NCI-H2107 treated with DMSO at 0.1 percent for 48 hours (cell line): Measurements from ENCODE around the gene FOXP2.
"Not testable (repeated sequence)": the region's sequence is repeated elsewhere in the genome, so short reads cannot be mapped to it uniquely, and the experiment has no call there.

ENCODE experiments used
- DNase-seq: peaks from one replicate; lab custom pipeline; 2025; ENCODE audit not compliant: unreplicated experiment; lab: John Stamatoyannopoulos, UW

The FOXP2 gene

DNA sequence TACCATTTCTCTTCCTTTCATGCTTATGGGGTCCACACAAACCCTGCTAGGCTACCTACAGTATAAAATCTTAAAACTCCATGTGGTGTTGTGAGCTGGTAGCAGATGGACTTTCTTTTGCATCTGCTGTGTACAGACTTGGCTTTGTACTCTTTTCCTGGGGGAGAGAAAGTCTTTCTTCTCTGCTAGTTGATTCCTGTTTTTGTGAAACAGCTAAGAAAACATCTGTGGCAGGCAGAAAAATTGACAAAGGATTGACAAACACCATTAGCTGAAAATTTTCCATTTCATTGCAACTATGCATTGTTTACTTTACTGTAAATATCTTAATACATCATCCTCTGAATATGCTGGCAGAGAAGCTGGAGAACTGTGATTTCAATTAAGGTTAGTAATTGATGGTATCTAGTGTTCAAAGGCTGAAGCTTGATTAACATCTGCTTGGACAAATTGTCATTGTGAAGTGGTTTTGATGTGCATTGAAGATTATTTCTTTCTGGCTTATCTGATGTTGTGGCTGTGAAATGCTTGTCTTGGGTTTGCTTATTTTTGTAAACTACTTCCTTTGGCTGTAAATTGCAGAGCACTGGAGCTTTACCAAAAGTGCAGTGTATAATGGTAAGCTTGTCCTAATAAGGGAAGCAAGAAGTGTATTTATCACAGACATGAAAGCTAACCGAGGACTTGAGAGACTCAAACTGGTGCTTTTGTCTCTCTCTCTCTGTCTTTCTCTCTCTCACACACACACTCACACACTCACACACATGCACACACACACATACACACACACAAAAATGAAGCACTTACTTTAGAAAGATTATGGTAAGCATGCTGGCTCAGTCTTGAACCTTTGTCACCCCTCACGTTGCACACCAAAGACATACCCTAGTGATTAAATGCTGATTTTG is at the start of gene FOXP2:
TSS of gene FOXP2 (plus strand) at position 660 of the 908 bp plus-strand sequence. CDS start 11,697 bp downstream, outside the sequence.
- peak; percentile 17 for DNase-seq

DNA sequence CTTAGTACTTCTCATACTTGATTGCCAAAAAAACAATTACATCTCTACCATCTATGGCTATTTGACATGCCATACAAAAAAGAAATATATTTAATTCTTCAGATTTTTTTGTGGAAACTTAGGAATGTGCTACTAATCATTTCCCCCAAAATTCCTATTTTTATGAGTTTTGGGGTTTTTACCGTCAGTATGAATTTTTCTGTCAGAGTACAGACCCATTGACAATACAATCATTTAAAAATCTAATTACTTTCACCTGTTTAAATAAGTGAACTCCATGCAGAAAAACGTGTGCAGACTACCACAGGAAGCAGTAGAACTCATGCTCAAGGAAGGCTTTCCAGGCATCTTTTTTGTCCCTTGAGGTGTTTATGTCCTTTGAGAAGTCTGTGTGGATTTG is 48.8 kb upstream of the FOXP2 start:
- no peak for DNase-seq

DNA sequence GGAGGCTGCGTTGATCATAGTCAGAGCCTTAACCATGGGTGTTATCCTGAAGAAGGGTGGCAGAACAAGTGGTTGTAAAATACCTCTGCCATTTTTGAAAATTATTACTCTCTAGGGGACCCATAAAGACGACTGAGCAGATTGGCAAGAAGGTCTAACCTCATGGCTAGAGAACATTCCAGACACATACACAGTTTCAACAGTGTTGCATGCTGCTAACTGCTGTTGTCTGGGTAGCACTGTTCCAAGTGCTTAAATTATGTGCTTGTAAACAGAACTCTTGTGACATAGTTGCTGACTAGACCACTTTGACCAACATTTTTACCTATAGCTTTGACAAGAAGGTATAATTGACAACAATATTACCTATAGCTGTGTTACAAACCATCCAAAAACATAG is 46.1 kb upstream of the FOXP2 start:
- no peak for DNase-seq

DNA sequence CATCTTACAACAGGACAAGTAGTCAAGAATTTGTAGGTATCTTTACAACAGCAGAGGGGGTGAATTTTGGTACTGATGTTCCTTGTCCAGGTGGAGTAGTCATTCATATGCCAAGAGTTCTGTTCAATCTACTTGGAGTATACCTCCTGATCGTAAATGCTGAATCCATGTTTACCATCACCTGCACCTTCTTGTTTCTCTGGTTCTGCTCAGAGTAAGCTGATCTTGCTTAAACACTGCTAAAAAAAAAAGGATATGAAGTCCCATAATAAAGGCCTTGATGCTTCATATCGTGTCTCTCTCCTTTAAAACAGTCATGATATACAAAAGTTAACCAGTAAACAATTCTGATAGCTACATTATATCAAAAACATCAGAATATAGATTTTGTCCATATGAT is 45.3 kb upstream of the FOXP2 start:
- DNase-seq: no peak

DNA sequence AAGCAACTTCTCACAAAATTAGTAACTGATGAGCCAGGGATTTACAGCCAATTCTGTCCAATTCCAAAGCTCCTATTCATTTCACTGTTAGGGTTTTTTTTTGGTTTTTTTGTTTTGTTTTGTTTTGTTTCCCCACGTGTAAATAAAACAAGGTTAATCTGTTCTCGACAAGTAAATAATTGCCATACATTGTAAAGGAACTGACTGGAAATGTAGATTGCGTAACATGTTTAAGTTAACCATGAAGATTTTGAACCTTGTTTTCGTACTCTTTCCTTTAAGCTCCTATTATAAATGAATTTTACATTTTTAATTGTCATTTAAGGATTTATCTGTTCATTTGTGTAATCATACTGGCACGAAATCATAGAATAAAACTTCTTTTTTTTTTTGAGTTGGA is 42.0 kb upstream of the FOXP2 start:
- DNase-seq: no peak

DNA sequence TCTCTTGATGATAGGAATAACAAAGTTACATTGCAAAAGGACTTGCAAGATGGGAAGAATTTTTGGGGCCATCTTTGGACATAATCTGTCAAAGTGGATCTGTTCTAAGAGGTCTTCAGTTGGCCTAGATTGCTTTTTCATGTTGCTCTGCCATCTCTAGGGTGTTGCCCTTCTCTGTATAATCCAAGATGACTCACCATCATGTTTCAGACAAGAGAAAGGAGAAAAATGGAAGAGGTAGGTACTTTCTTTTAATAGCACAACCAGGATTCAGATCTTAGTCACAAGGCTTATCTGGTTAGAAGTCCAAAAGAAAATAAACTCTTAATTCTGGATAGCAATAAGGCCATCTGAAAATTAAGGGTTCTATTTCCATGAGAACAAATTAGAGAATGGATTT is 38.7 kb upstream of the FOXP2 start:
- no peak for DNase-seq

DNA sequence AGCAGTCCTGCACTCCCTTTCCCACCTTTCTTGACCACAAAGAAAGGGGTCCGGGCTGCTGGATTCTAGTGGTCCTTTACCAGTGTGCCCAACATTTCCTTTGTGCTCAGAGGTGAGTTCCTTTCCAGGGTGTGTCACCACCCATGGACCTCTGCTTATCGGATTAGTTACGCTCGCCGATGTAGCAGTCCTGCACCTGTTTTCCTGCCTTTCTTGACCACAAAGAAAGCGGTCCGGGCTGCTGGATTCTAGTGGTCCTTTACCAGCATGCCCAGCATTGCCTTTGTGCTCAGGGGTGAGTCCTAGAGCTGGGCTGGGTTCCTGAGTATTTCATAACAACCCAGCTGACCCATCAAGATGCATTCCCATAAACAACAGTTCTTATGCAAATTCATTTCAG is 30.7 kb upstream of the FOXP2 start:
- not testable (repeated sequence) for DNase-seq

DNA sequence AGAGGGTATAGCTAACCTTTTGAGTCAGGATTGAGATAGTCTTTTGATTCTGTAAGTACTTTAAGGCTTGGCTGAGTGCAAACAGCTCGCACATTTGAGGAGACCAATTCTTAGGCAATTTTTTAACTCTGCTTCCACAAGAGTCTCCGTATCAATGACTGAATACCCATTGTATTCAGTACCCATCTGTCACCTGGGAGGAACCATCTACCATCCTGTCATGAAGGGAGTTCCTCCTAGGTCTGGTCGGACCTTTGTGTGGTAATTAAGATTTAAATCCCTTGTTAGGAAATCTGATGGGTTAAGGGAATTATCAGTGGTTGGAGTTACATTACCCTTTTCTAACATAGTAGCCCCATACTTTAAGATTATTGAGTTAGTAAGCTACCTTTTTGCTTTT is 30.3 kb upstream of the FOXP2 start:
- not testable (repeated sequence) for DNase-seq

DNA sequence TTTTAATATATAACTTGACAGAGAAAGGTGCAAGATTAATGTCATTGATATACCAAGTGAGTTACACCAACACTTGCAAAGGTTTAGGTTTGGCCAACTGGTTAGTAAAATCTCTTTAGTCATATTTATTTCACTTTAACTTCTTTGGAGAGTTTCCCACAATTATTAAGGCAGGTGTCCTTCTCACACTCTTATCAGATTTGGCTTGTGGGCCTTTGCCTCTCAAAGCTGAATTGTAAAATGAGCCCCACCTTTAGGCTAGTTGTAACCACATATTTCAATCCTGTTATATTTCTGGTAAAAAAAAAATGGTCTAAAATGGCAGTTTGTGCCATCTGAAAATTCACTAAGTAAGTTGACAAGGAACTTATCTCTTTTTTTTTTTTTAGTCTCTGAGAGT is 26.6 kb upstream of the FOXP2 start:
- DNase-seq: no peak

DNA sequence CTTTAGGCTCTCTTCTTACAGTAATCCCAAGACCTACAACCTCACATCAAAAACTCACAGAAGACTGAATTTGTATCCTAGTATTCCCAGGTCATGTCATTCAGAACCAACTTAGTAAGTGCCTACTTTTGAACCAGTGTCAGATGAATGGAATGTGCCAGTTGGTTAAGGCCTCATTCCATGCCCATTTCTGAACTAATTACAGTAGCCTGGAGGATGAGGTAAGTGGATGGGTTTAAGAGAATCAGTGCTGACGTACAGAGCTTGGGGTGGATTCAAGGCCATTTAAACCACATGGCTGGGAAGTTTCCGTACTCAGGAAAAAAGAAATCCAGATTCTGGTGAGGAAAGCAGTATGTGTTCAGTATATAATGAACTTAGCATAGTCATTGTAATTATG is 21.9 kb upstream of the FOXP2 start:
- DNase-seq: no peak

DNA sequence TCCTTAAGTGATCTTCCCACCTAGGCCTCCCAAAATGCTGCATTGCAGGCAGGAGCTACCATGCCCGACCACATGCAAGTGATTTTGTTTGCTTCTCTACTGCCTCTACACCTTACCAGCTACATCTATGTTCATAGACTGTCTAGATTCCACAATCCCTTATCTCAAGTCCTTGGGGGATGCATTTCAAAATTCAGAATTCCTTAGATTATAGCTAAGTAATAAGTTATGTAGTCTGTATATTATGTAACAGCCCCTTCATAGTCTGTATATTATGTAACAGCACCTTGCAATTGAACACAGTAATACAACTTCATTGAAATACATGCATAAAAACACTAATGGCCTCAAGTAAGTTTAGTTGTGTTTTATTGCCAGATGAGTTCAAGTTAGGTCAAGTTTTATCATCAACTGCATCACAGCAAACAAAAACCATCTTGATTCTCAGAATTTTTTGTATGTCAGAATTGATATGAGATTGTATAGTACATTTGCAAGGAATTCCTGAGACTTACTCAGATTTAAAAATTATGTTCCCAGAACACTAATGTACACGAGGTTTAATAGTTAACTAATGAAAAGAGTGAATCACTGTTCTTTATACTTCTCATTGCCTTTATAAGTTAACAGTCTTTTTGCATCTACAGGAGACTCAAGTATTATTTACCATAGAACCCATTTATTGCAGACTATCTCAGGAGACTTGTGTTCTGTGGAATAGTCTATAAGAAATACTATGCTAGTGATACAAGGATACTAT is 11.6 kb upstream of the FOXP2 start:
- DNase-seq: no peak

DNA sequence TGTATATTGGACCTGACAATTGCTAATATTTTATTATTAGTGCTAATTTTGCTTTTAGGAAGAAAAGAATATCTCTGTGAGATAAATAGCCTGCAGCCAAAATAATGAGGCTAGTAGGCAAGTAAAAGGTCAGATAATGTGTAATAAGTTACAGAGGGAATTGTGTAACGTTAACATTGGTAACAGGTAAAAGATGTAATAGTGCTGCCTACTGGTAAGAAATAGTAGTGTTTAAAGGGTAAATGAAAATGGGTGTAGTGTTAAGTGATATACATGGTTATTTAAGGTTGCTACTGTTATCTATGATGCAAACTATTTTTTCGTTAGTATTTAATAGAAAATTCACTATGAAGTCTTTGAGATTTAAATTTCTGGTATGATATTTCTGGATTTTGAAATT is 9.2 kb upstream of the FOXP2 start:
- peak; percentile 77 for DNase-seq

DNA sequence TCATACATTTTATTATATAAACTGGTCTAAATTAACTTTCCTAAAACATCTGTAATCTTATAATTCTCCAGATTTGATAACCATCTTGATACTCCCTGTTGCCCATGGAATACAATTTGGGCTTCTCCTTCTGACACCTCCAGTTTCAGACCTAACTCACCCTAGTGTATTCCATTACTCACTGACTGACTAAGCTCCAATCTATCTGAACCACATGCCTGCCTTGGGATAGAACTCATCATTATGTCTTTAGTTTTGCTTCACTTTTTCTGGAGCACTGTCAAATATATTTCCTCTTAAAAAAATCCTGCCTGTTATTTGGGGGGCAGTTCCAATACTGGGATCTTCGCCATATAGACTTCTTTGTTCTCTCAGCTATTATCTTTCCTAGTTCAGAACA is 4.9 kb upstream of the FOXP2 start:
- no peak for DNase-seq

DNA sequence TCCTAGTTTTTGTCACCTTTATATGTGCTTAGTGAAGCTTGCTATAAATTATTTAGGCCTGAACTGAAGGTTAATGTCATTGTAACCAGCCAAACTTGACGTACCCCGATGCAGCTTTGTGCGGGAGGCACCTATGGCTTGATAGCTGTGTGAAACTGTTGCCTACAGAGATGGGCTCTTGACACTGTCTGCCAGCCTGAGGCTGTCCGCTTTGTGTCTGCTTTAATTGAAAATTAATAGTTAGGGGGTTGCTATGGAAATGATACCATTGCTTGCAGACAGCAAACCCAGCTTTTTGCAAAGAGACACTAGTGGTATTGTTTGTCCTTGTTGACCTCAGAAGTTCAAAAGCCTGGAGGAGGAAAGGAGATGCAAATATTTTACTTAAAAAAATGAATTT is 2.1 kb upstream of the FOXP2 start:
- DNase-seq: no peak

DNA sequence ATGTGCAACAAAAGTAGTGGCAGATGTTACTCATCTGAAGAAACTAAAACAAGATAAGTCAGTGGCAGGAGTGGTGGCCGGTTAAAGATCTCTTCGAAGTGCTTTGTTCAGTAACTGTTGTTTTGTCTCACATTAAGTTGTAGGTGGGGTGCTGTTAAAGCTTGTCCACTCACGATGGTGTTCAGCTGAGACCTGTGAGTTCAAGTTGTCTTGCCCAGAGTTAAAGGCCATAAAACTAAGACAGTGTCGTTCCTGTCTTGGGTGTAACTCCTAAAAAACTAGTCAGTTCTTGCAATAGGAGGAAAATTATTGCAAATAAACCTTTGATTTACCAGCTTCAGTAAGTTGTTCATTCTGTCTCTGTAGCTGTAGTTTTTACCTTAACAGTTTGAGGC is 857 bp upstream of the FOXP2 start:
- DNase-seq: no peak

DNA sequence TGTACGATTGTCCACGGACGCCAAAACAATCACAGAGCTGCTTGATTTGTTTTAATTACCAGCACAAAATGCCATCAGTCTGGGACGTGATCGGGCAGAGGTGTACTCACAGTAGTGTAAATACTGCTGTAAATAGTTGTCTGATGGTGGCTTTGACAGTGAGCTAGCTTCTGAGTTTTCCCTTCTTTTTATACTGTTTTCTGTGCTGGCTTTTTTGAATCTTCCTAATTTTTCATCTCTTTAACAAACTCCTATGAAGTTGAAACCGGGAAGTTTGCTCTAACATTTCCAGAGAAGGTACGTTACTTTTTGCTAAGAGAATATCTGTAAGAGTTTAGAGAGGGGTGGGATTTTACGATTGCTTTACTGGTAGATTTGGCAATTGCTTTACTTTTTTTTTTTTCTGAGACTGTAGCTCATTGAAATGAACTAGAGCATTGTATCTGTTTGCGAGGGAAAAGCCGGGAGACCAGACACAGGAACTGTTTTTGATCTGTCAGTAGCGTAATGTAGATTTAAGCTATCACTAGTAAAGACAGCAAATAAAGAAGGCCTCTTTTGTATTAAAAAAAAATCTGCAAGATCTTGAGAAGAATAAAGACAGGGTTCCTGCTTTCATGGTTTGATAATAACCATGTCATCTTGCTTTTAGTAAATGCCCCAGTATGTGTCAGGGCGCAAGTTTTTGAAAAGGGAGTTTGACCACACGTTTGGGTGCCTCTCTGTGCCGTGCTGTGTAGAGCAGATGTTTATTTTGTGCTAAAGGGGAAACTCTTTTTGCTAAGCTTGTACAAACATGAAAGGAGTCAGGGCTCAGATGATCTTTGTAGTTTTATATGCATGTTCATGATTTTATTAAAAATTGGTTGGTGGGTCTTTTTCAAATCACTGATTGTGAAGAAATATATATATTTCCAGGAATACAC is 712 bp downstream of the FOXP2 start:
- DNase-seq: peak; percentile 12

DNA sequence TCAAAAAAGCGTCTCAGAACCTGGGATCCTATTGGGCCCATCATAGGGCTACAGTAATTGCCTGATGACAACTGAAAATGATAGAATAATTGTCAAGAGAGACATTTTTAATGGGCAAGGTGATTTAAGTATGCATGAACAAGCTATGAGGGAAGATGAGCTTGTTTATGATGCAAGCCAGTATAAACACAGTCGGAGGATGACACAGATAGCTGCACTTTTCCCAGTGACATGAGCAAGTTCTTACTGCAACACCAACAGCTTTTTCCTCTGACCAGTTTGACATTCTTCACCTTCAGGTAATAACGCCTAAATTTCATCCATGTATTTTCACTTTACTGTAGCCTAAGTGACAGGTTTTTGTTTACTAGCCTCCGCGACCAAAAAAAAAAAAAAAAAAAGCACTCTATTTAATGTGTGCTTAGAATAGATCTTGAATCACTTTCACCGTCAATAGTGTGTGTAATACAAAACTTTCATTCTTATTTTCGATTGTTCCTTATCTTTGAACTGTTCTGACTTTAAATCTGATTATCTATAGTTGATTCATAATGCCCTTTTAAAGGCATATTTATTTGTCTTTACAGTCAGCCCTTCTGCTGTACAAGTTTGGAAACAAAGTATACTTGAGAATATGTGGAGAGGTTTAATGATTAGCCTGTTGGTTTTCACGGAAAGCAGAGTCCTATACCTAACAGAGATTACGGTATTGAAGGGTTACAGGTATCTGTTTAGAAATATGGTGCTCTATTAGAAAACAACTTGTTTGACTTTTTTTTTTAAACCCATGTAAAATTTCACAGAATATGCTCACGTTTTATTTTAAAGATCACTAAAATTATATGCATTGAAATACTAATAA is 1.7 kb downstream of the FOXP2 start:
- DNase-seq: peak; percentile 22

DNA sequence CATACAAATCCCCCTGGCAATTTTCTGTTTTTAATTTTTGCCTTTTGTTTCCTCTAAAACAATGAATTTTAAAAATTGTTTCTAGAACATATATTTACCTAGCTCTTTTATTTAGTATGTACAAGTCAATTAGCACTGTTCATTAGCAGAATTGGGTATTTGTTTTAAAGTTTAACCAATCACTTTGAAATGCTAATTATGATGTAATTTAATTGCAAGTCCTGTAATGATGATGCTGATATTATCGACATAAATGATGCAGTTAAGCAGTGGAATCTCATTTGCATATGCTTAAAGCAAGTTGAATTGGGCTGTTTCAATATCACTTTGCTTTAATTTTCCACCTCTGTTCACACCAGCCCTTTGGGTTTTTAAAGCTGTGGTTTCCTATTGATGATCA is 2.7 kb downstream of the FOXP2 start:
- DNase-seq: no peak

DNA sequence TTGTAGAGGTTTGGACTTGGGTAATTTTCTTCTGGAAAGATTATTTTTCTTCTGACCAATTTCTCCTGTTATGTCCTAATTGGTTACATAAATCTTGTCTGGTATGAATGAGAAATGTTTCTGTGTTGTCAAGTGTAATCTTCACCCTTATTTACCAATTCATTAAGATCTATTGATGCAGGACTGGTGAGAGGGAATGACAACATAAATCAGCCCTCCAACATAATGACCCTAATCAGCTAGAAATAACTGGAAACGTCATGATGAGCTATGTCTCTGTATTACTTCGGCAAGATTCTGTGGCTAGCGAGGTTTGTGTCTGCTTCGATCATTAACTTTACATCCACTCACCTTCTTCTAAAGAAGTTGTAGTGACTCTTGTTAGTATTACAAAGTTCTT is 3.5 kb downstream of the FOXP2 start:
- no peak for DNase-seq
